ENCODE measurements around the gene TP63. TPM values are rescaled to one million over a fixed set of nuclear protein-coding genes. Genes with fewer than 3 reads are reported as not detected.

The TP63 gene
- total RNA-seq, 1 donor from 2014 or later: 1.1 TPM

DNA sequence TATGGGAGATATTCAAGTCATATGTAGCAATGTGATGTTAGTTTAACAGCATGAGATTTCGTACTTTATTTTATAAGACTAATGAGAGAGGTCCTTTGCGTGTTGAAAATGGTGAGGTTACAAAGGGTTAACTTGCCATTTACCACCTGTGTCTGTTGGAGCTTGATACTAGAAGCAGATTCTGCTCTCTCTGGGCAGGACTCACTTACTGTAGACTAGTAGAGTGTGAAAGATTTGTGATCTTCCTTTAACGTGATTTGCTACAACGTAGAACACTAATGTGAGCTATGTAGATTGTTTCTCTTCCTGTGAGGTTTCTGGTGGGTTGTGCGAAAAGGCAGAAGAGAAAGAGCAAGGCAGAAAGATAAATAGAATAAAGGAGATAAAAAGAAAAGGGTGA is 1.1 kb downstream of the TP63 start:
- Histone ChIP-seq H3K9me3 (ENCODE audit: insufficient read depth, low read depth, low read length) (no peaks in the 10 kb centered on the region), H3K4me3 (ENCODE audit: insufficient read depth, low read depth, low read length) (no peak overlapping the region), H2AFZ (ENCODE audit: low read depth, low read length) (no peak overlapping the region), H3K4me1 (ENCODE audit: insufficient read depth, low read length) (no peaks in the 10 kb centered on the region), H3K79me2 (ENCODE audit: insufficient read depth, low read length) (no peaks in the 10 kb centered on the region), H4K20me1 (ENCODE audit: insufficient read depth, low read length) (no peaks in the 10 kb centered on the region), H3K9ac (ENCODE audit: low read length) (no peak overlapping the region), H3K27me3 (ENCODE audit: insufficient read depth, low read length) (no peaks in the 10 kb centered on the region), H3K4me2 (ENCODE audit: low read length) (no peak overlapping the region), H3K36me3 (ENCODE audit: insufficient read depth, low read length) (no peaks in the 10 kb centered on the region), H3K27ac (ENCODE audit: low read depth, low read length) (no peak overlapping the region)
- Mint-ChIP-seq H3K27me3 (ENCODE audit: low read depth, unreplicated experiment) (no peaks in the 10 kb centered on the region), H3K9me3 (ENCODE audit: unreplicated experiment) (no peaks in the 10 kb centered on the region), H3K27ac (ENCODE audit: unreplicated experiment) (no peak overlapping the region), H3K36me3 (ENCODE audit: low read depth, unreplicated experiment) (no peaks in the 10 kb centered on the region), H3K4me3 (ENCODE audit: unreplicated experiment) (no peak overlapping the region), H3K4me1 (ENCODE audit: low read depth, unreplicated experiment) (peaks cover 3% of the 10 kb centered on the region)
- TF ChIP-seq EZH2 (IDR thresholded peaks at IDR 0.05; ENCODE audit: insufficient read depth, low read length): no peak
- TF ChIP-seq, protein P1, sequence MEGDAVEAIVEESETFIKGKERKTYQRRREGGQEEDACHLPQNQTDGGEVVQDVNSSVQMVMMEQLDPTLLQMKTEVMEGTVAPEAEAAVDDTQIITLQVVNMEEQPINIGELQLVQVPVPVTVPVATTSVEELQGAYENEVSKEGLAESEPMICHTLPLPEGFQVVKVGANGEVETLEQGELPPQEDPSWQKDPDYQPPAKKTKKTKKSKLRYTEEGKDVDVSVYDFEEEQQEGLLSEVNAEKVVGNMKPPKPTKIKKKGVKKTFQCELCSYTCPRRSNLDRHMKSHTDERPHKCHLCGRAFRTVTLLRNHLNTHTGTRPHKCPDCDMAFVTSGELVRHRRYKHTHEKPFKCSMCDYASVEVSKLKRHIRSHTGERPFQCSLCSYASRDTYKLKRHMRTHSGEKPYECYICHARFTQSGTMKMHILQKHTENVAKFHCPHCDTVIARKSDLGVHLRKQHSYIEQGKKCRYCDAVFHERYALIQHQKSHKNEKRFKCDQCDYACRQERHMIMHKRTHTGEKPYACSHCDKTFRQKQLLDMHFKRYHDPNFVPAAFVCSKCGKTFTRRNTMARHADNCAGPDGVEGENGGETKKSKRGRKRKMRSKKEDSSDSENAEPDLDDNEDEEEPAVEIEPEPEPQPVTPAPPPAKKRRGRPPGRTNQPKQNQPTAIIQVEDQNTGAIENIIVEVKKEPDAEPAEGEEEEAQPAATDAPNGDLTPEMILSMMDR (IDR thresholded peaks at IDR 0.05; ENCODE audit: insufficient read depth, low read depth, low read length): no peak
- DNase-seq (ENCODE audit: low read depth): no peak
- FAIRE-seq: no peak

DNA sequence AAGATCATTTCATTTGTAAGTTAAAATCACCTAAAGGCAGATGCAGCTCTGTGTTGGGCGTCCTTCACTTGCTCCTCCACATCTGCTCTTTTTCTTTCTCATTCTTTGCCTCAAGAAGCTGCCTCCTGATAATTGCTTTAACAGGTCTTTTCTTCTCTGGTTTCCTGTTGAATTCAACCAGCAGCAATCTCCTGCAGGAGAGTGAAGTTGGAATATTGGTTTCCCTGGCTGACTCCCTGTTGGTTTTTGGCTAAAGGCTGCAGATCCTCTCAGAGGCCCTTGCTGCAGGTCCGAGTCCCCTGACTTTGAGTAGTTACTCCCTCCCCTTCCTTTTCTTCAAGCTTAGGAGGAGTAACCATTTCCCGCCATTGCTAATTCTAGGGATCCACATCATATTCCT is 4.2 kb downstream of the TP63 start:
- H3K9me3 Mint-ChIP-seq (ENCODE audit: unreplicated experiment): no peaks in the 10 kb centered on the region
- DNase-seq (ENCODE audit: low read depth): no peak
- H3K27me3 Mint-ChIP-seq (ENCODE audit: low read depth, unreplicated experiment): no peaks in the 10 kb centered on the region
- H3K9me3 ChIP-seq (ENCODE audit: insufficient read depth, low read depth, low read length): no peaks in the 10 kb centered on the region
- H3K79me2 ChIP-seq (ENCODE audit: insufficient read depth, low read length): no peaks in the 10 kb centered on the region
- H3K4me3 ChIP-seq (ENCODE audit: insufficient read depth, low read depth, low read length): no peak overlapping the region
- H3K27me3 ChIP-seq (ENCODE audit: insufficient read depth, low read length): no peaks in the 10 kb centered on the region
- no peaks in the 10 kb centered on the region for H4K20me1 ChIP-seq (ENCODE audit: insufficient read depth, low read length)
- peaks cover under 1% of the 10 kb centered on the region for H3K4me1 Mint-ChIP-seq (ENCODE audit: low read depth, unreplicated experiment)
- FAIRE-seq: no peak
- no peaks in the 10 kb centered on the region for H3K4me1 ChIP-seq (ENCODE audit: insufficient read depth, low read length)
- no peak overlapping the region for H3K27ac Mint-ChIP-seq (ENCODE audit: unreplicated experiment)
- H3K36me3 Mint-ChIP-seq (ENCODE audit: low read depth, unreplicated experiment): no peaks in the 10 kb centered on the region
- H2AFZ ChIP-seq (ENCODE audit: low read depth, low read length): no peak overlapping the region
- no peaks in the 10 kb centered on the region for H3K36me3 ChIP-seq (ENCODE audit: insufficient read depth, low read length)
- no peak overlapping the region for H3K4me2 ChIP-seq (ENCODE audit: low read length)
- TF ChIP-seq, protein P1 (IDR thresholded peaks at IDR 0.05; ENCODE audit: insufficient read depth, low read depth, low read length): no peak
- no peak for TF ChIP-seq EZH2 (IDR thresholded peaks at IDR 0.05; ENCODE audit: insufficient read depth, low read length)
- no peak overlapping the region for H3K27ac ChIP-seq (ENCODE audit: low read depth, low read length)
- H3K4me3 Mint-ChIP-seq (ENCODE audit: unreplicated experiment): no peak overlapping the region
- H3K9ac ChIP-seq (ENCODE audit: low read length): no peak overlapping the region

DNA sequence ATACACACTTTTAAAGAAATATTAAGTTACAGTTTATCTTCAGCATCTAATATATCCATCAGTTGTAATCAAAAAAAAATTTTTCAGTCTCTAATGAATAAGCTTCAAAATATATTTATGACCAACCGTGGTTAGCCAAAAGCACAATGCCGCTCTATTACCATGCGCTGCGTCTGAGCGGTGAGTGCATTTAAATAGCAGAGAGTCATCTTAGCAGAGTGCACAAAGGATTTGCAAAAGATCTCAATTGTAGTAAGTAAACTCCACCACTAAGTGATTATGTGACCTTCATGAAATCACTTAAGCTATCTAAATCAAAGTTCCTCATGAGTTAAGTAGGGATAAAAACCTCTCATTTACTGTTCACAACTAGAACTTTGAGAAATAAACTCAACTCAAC is 4.9 kb downstream of the TP63 start:
- Histone ChIP-seq H3K4me1 (ENCODE audit: insufficient read depth, low read length) (no peaks in the 10 kb centered on the region), H3K4me2 (ENCODE audit: low read length) (no peak overlapping the region), H3K4me3 (ENCODE audit: insufficient read depth, low read depth, low read length) (no peak overlapping the region), H2AFZ (ENCODE audit: low read depth, low read length) (no peak overlapping the region), H3K27me3 (ENCODE audit: insufficient read depth, low read length) (no peaks in the 10 kb centered on the region), H3K27ac (ENCODE audit: low read depth, low read length) (no peak overlapping the region), H3K9me3 (ENCODE audit: insufficient read depth, low read depth, low read length) (no peaks in the 10 kb centered on the region), H4K20me1 (ENCODE audit: insufficient read depth, low read length) (no peaks in the 10 kb centered on the region), H3K36me3 (ENCODE audit: insufficient read depth, low read length) (no peaks in the 10 kb centered on the region), H3K9ac (ENCODE audit: low read length) (no peak overlapping the region), H3K79me2 (ENCODE audit: insufficient read depth, low read length) (no peaks in the 10 kb centered on the region)
- DNase-seq (ENCODE audit: low read depth): no peak
- no peak overlapping the region for H3K4me3 Mint-ChIP-seq (ENCODE audit: unreplicated experiment)
- FAIRE-seq: no peak
- H3K36me3 Mint-ChIP-seq (ENCODE audit: low read depth, unreplicated experiment): no peaks in the 10 kb centered on the region
- no peaks in the 10 kb centered on the region for H3K9me3 Mint-ChIP-seq (ENCODE audit: unreplicated experiment)
- no peak for TF ChIP-seq EZH2 (IDR thresholded peaks at IDR 0.05; ENCODE audit: insufficient read depth, low read length)
- TF ChIP-seq, protein P1 (IDR thresholded peaks at IDR 0.05; ENCODE audit: insufficient read depth, low read depth, low read length): no peak
- no peak overlapping the region for H3K27ac Mint-ChIP-seq (ENCODE audit: unreplicated experiment)
- no peaks in the 10 kb centered on the region for H3K4me1 Mint-ChIP-seq (ENCODE audit: low read depth, unreplicated experiment)
- H3K27me3 Mint-ChIP-seq (ENCODE audit: low read depth, unreplicated experiment): no peaks in the 10 kb centered on the region

All from astrocyte (in vitro differentiated cells and primary cell).